Activated CD8-positive, alpha-beta memory T cell treated with anti-CD3 and anti-CD28 coated beads for 4 hours (primary cell): ENCODE results near the gene THSD4.

ENCODE experiments used
- DNase-seq, 2 donors: peaks; one replicate each; pipeline ENCODE4 v3.0.0-alpha.2; 2020; ENCODE audit warnings: low read depth in 2 of 2

The THSD4 gene

DNA sequence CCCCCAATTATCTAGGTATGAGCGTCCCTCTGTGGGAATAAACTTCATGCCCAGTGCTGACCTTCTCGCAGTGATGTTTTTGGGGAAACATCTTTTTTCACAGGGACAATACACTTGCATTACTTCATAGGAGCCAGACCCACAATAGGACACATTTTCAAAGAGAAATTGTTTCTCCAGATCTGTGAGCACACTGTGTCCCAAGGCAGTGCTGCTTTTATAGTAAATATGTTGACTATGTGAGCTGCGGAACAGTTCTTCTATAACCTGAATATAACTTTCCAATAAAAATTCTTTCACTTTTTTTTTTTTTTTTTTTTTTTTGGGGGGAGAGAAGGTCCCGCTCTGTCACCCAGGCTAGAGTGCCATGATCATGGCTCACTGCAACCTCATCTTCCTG lies 17.4 kb upstream of the THSD4 start:
- no peak for DNase-seq

DNA sequence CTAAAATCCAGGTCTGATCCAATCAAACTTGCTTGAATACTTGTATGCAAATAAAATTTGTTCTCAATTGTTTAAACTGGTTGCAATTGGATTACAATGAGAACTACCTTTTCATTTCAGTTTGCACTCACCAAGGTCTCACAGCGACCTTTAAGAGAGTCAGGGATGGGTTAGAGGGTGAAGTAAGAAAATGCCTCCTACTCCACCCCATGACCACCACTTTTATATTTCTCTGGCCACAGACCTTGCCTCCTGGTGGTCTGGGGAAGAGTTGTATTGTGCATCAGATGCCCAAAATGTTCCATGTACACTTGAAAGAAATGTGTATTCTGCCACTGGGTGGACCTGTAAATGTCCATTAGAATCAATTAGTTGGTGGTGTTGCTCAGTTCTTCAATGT lies 16.4 kb upstream of the THSD4 start:
- DNase-seq: no peak

- no peak for DNase-seq
Measured at GRCh38 chr15:71103102-71103676, 12.1 kb upstream of the THSD4 start.

DNA sequence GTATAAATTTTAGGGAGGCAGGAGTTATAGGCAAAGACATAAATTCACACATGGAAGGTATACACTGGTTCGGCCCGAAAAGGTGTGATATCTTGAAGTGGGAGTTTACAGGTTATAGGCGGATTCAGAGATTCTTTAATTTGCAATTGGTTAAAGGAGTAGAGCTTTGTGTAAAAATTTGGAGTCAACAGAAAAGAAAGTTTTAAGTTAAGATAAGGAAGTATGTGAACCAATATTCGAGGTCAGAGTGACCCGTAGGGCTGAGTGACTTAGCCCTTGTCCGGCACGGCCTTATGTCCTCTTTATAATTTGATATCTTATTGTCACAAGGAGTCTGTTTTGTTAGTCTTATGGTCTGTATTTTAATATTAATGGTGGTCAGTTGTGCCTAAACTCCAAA lies 10.6 kb upstream of the THSD4 start:
- DNase-seq: no peak

DNA sequence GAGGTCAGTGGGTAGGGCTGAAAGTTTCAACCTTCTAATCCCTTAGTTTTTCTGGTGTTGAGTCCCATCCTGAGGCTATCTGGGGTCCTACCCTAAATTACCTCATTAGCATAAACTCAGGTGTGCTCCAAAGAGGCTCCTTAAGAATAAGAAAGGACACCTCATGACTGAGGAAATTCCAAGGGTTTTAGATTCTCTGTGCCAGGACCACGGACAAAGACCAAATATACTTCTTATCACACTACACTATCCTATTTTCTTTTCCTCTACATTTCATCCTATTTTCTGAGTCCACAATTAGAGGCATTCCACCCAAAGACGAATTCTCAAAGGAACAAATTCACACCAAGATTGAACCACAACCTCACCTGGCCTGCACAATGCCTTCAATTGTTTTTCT lies 9.8 kb upstream of the THSD4 start:
- DNase-seq: no peak

- no peak for DNase-seq
Measured at GRCh38 chr15:71106802-71107500, 8.3 kb upstream of the THSD4 start.

DNA sequence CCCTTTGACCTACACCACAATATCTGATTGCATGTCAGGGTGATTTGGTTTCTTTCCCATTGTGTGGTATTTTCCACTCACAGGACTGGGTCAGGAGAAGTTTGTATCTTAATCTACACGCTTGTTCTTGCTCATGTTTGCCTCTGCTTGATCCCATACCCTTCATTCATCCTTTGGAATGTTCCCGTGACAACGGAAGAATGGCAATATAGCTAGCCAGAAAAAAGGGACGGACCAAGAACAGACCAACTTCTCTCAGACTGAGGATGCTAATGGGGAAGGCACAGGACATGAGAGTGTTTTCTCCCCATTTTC lies 7.8 kb upstream of the THSD4 start:
- DNase-seq: no peak

DNA sequence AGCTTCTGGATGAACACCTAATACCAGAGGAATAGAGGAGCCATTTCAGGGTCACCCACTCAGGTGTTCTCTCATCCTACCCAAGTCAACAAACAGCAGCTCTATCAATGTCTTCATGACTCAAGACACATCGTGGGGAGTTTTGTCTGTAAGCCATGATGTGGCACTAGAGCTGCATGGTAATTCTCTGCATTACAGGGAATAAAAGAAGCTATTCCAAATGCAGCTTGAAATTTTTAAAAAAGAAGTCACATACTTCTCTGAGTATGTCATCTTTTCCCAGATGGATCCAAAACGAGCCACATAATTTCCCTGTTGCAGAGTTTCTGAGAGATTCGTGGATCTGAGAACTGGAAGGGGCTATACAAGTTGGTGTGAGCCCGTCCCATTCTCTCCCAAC lies 6.1 kb upstream of the THSD4 start:
- DNase-seq: no peak

DNA sequence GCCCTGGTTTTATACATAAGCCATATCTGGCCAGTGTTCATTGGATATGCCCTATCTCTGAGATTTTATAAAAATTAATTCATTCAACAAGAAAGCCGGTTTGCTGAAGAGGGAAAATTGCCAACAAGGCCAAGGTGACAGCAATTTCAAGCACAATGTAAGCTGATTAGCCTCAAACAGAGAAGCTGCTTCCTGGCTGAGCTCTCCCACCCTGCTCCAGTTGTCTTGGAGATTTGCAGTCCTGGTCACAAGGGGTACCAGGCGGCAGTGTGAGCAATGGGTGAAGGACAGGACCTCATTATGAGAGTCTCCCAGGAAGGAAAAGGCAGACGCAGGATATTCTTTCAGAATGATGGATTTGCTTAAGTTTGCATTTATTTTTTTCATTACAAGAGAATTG lies 5.4 kb upstream of the THSD4 start:
- DNase-seq: no peak

GRCh38 chr15:71110405-71111180 lies 4.7 kb upstream of the THSD4 start:
- DNase-seq: no peak

DNA sequence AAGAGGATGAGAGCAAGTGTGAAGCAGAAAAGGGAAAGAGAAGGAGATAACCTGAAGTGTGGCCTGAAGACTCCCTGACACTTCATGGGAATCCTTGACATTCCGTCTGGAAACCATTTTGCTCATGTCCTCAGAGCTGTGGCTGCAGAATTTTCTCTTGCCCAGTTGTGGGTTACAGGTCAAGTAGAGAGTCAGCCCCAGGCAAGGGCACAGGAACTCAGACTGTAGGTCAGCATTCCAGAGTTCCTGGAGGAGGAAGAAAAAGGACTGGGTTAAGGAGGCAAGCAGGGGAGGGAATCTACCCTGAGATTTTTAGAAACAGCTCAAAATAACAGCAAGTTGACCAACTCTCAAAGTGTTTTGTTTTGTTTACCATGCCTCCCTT lies 4.1 kb upstream of the THSD4 start:
- DNase-seq: no peak

GRCh38 chr15:71111950-71112349 lies 3.3 kb upstream of the THSD4 start:
- no peak for DNase-seq

DNA sequence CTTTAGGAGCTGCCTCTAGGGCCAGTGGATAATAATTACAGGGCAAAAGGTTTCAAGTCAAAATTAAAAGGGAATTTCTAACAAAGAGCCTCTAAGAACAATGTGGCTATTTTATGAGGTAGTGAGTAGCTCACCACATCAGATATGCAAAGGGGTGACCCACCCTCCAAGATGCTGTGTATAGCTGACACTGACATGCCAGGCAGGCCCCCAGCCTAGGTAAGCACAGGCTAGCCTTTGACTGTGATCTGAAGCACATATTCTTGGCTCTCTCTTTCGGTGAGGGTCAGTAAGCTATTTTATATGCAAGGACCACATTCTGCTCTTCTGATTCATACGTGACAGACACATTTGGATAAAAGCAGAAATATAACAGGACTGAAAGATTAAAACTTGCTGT lies 2.8 kb upstream of the THSD4 start:
- DNase-seq: no peak

- no peak for DNase-seq
Measured at GRCh38 chr15:71114066-71114680, 1.1 kb upstream of the THSD4 start.

DNA sequence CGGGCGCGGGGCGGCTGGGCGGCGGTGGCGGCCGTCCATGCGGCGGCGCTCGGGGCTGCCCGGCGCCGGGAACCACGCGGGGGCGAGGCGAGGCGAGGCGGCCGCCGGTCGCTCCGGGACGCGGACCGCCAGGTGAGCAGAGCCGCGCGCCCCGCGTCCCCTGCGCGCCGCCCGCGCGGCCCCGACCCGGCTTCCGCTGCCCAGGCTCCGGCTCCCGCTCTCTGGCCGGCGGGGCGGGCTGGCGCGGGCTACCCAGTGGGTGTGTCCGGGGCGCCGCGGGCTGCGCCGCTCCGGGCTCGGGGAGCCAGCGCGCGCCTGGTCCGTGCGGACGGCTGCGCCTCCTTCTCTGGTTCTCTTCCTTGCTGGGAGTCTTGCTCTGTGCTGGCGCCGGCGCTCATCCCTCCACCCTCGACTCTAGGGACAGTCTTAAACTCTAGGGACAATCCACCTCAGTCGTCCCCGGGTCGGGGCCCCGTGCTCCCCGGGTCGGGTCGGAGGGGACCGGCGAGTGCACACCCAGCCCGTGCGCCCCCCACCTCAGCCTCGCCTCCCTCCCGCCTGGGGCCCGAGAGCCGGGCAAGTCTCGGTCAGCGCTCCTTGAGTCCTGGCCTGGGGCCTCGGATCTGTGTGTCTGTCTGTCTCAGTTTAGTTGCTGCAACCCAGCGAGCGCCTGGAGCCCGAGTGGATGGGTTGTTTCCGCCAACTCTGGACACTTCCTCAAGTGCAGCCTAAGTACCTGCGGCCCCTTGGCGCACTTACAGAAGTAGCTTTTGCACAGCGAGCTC lies 488 bp downstream of the THSD4 start:
- no peak for DNase-seq

- DNase-seq: no peak
Measured at GRCh38 chr15:71116366-71116765, 1.1 kb downstream of the THSD4 start.

- no peak for DNase-seq
Measured at GRCh38 chr15:71116942-71117341, 1.7 kb downstream of the THSD4 start.

GRCh38 chr15:71117714-71118305 lies 2.5 kb downstream of the THSD4 start:
- DNase-seq: no peak

GRCh38 chr15:71118345-71118744 lies 3.1 kb downstream of the THSD4 start:
- DNase-seq: no peak

DNA sequence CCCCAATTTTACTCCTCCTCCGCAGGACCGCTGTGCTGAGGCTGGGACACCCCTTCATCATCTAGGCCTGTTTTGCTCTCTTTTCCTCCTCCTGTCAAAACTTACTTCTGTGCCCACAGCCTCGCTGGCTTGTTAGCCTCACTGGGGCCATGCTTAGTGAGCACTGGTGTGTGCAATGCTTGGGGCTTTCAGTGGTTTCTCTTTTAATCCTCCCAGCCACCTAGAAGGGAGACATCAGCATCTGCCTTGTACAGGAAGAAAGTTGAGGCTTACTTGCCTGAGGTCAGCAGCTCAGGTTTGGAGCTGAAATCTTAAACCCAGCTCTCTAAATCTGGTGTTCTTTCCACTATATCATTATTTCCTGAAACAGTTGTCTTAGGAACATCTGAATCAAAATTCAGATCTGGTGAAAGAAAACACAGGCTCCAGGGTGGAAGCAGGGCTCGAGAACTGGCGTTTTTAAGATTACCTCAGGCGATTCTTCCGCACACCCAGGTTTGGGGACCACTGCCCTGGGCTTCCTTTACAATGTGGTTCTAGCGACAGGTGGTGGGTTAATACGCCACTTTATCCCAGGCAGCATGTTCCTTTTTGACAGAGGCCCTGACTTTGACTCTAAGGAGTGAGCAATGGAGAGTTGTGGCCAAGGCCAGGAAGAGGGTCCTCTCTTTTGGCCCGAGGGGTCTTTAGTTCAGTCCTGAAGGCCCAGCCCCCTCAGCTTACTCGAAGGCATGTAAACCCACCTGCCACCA lies 3.8 kb downstream of the THSD4 start:
- no peak for DNase-seq

GRCh38 chr15:71120428-71120944 lies 5.2 kb downstream of the THSD4 start:
- DNase-seq: no peak
